Chondrocyte (in vitro differentiated cells): ENCODE results near the gene ZNF683. TPM values are rescaled to one million over a fixed set of nuclear protein-coding genes. Genes with fewer than 3 reads are reported as not detected.

Source experiments
- DNase-seq: peaks from one replicate; pipeline ENCODE4 v3.0.0; 2021; ENCODE audit warnings: mixed read lengths, low spot score
- H3K27ac Mint-ChIP-seq: one replicate; pipeline ENCODE4 v1.8.0; 2021; ENCODE audit warnings: mild to moderate bottlenecking, moderate library complexity, mixed read lengths; ENCODE audit not compliant: unreplicated experiment
- H3K27me3 Mint-ChIP-seq: 2 replicates; pipeline ENCODE4 v1.8.0; 2021; ENCODE audit warnings: low read depth, mixed read lengths
- H3K36me3 Mint-ChIP-seq: 2 replicates; pipeline ENCODE4 v1.8.0; 2021; ENCODE audit warnings: low read depth, mixed read lengths
- H3K4me1 Mint-ChIP-seq: 2 replicates; pipeline ENCODE4 v1.8.0; 2021; ENCODE audit warnings: low read depth, mild to moderate bottlenecking, mixed read lengths
- H3K4me3 Mint-ChIP-seq: one replicate; pipeline ENCODE4 v1.8.0; 2021; ENCODE audit warnings: mild to moderate bottlenecking, moderate library complexity, mixed read lengths; ENCODE audit not compliant: unreplicated experiment
- H3K9me3 Mint-ChIP-seq: 2 replicates; pipeline ENCODE4 v1.8.0; 2021; ENCODE audit warnings: low read depth, mixed read lengths
- total RNA-seq: library from RNA; stranded (reverse); gene quantifications from 3 replicates; pipeline ENCODE4 v1.2.1, GENCODE V29; 2021
- TF ChIP-seq, protein P1 (sequence below): fragments of 200-600 bp; sonication (generic); IDR thresholded peaks from 2 replicates; pipeline ENCODE4 v1.5.0; 2021; ENCODE audit warnings: antibody characterized with exemption, mild to moderate bottlenecking, moderate library complexity

ZNF683 gene
- total RNA-seq, 1 donor from 2014 or later, result not detected

DNA sequence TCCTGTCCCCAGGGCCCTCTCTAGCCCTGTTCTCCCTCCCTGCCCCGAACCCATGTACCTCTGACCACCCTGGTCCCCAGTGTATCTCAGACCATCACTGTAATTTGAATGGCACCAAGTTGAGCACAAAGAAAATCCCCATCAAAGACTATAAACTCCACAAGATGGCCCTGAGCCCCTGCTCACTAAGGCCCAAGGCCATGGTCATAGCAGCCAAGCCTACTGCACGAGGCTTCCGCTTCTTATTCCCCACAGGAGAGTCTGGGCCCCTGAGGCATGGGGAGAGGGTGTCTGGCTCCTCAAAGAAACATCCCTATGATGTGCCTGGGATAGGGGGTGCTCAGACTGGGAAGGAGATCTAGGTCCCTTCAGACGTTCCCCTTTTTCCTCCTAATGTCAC lies 4.5 kb downstream of the ZNF683 start:
- no peaks in the 10 kb centered on the region for H3K36me3 Mint-ChIP-seq
- H3K27ac Mint-ChIP-seq, result no peak overlapping the region
- peaks cover 10% of the 10 kb centered on the region for H3K27me3 Mint-ChIP-seq
- H3K9me3 Mint-ChIP-seq, result no peaks in the 10 kb centered on the region
- no peaks in the 10 kb centered on the region for H3K4me1 Mint-ChIP-seq
- no peak for DNase-seq
- H3K4me3 Mint-ChIP-seq, result no peak overlapping the region
- TF ChIP-seq, protein P1, sequence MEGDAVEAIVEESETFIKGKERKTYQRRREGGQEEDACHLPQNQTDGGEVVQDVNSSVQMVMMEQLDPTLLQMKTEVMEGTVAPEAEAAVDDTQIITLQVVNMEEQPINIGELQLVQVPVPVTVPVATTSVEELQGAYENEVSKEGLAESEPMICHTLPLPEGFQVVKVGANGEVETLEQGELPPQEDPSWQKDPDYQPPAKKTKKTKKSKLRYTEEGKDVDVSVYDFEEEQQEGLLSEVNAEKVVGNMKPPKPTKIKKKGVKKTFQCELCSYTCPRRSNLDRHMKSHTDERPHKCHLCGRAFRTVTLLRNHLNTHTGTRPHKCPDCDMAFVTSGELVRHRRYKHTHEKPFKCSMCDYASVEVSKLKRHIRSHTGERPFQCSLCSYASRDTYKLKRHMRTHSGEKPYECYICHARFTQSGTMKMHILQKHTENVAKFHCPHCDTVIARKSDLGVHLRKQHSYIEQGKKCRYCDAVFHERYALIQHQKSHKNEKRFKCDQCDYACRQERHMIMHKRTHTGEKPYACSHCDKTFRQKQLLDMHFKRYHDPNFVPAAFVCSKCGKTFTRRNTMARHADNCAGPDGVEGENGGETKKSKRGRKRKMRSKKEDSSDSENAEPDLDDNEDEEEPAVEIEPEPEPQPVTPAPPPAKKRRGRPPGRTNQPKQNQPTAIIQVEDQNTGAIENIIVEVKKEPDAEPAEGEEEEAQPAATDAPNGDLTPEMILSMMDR, result no peak

DNA sequence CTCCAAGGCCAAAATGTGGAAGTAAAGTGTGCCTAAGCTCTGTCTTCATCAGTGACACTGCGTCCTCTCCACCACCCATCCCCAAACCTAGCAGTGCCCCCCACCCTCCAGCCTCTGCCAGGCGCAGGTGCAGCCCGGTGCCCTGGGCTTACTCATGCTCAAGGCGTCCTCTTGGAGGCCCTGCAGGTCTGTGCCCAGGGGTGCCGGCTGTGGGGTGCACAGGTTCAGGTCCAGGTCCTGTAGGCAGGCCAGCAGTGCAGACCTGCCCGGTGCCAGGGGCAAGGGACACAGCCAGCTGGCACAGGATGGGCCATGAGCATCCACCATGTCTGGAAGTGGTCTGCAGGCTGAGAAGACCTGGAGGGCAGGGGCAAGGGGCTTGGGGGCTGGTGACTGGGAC lies 5.1 kb downstream of the ZNF683 start:
- Mint-ChIP-seq H3K27ac (no peak overlapping the region), H3K4me1 (no peaks in the 10 kb centered on the region), H3K27me3 (peaks cover 14% of the 10 kb centered on the region), H3K4me3 (no peak overlapping the region), H3K9me3 (no peaks in the 10 kb centered on the region), H3K36me3 (no peaks in the 10 kb centered on the region)
- TF ChIP-seq, protein P1, result no peak
- DNase-seq, result no peak

DNA sequence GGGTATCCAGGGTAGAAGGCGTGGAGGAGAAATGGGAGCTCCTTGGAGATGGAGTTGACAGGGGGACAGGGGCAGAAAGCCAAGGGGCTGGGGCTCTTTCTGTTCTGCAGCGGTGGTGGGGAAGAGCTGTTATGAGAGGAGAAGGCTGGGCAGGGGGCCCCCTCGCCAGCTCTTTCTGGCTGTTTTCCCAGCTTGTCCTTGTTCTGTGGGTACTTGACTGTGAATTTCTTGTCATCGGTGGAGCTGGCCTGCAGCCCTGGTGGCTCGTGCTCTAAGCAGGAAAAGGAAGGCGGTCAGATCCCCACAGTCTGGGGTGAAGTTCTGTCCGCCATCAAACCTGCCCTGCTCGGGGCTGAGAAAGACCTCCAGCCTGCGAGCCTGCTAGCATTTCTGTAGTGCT lies 7.6 kb downstream of the ZNF683 start:
- Mint-ChIP-seq H3K9me3 (no peaks in the 10 kb centered on the region), H3K4me1 (no peaks in the 10 kb centered on the region), H3K27me3 (peaks cover 31% of the 10 kb centered on the region), H3K36me3 (no peaks in the 10 kb centered on the region), H3K4me3 (no peak overlapping the region), H3K27ac (no peak overlapping the region)
- no peak for DNase-seq
- TF ChIP-seq, protein P1, result no peak

DNA sequence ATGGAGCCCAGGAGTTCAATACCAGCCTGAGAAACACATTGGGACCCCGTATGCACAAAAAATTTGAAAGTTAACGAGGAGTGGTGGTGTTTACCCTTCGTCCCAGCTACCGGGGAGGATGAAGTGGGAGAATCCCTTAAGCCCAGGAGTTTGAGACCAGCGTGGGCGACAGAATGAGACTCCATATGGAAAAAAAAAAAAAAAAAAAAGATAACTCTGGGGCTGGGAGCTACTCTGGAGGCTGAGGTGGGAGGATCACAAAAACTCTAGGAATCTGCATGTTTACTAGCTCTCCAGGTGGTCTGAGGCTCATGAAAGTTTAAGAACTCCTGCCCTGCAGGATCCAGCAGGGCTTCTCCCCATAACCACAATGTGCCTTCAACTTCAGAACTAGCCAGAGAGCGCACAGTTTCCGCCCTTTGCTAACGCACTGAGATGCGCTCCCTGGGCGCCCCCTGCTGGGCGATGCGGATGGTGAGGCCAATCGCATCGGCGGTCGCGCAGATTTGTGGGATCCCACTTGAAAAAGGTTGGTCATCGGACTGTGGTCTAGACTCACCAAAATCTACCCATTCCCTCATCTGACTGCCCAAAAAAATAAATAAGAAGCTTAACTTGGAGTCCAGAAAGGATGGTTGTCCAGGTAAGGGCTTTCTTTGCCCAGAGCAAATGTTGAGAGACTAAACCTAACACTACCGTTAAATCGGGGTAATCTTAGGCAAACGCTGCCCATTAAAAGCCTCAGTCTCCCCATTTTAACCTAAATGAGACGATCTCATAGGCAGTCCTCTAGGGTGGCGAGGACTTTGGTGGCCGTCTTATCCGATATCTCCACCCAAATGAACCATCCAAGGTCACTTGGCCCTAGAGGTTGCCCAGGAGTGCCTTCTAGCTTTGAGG lies 8.8 kb downstream of the ZNF683 start:
- H3K4me3 Mint-ChIP-seq, result no peak overlapping the region
- TF ChIP-seq, protein P1, result peak; percentile 98
- H3K27ac Mint-ChIP-seq, result no peak overlapping the region
- peaks cover 42% of the 10 kb centered on the region for H3K27me3 Mint-ChIP-seq
- H3K36me3 Mint-ChIP-seq, result no peaks in the 10 kb centered on the region
- no peak for DNase-seq
- H3K9me3 Mint-ChIP-seq, result no peaks in the 10 kb centered on the region
- no peaks in the 10 kb centered on the region for H3K4me1 Mint-ChIP-seq

DNA sequence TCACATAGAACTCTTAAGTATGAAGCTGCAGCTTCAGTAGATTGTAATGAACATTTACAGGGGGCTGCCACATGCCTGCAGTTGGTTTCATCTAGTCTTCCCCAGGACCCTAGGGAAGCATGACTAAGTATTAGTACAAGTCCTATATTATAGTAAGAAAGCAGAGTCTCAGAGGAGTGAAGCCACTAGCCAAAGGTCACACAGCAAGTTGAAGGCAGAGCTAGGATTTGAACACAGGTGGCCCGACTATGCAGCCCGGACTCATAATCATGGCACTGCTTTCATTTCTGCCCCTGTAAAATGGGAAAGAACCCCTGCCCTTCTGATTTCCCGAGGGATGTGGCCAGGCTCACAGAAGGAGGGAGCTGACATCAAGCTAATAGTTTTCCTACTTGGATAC lies 10.2 kb downstream of the ZNF683 start:
- H3K9me3 Mint-ChIP-seq, result no peaks in the 10 kb centered on the region
- no peak overlapping the region for H3K4me3 Mint-ChIP-seq
- no peaks in the 10 kb centered on the region for H3K36me3 Mint-ChIP-seq
- no peaks in the 10 kb centered on the region for H3K4me1 Mint-ChIP-seq
- peaks cover 47% of the 10 kb centered on the region for H3K27me3 Mint-ChIP-seq
- no peak overlapping the region for H3K27ac Mint-ChIP-seq
- TF ChIP-seq, protein P1, result no peak
- no peak for DNase-seq
